A549 (cell line): ENCODE measurements around the gene RGS16. TPM values are rescaled to one million over a fixed set of nuclear protein-coding genes. Genes with fewer than 3 reads are reported as not detected.

Source experiments
- ATAC-seq, 2 experiments: fragments of 200-7000 bp in 1 of 2; fragments of >200 bp in 1 of 2; cut with Nextera tagmentation in 1 of 2; cut with Tn5 transposase in 1 of 2; 3 replicates each; pipeline versions ENCODE4 v1.8.0 to v1.9.1; 2018 to 2020; ENCODE audit warnings: mild to moderate bottlenecking in 1 of 2, moderate library complexity in 1 of 2
- CTCF ChIA-PET: fragments of 300-600 bp; sonication (Branson Sonifier 250); formaldehyde crosslinking; extraction: SDS; loops from one replicate; lab custom pipeline; 2021; ENCODE audit warnings: antibody characterized with exemption, inconsistent platforms; lab: Yijun Ruan, JAX
- POLR2A ChIA-PET: fragments of 350-600 bp; formaldehyde crosslinking; extraction: SDS; loops from one replicate; lab custom pipeline; 2021; ENCODE audit warnings: antibody characterized with exemption, inconsistent platforms; lab: Yijun Ruan, JAX
- DNase-seq, 2 experiments: peaks; one replicate each; pipeline versions ENCODE4 v3.0.0 to v3.0.0-alpha.2; 2011 to 2016; ENCODE audit warnings: low read depth in 1 of 2, low spot score in 1 of 2
- FAIRE-seq: peaks from 2 replicates; lab custom pipeline; 2011; peaks lifted over from hg19 to GRCh38; lab: Jason Lieb, UNC
- H3K27ac ChIP-seq, 2 experiments: fragments of >200 bp; sonication (Bioruptor Twin); formaldehyde crosslinking; 3 replicates each; pipeline ENCODE4 v1.5.1; 2016 to 2017
- H3K4me1 ChIP-seq: fragments of >200 bp; sonication (Bioruptor Twin); formaldehyde crosslinking; 3 replicates; pipeline ENCODE4 v1.6.1; 2016
- H3K4me2 ChIP-seq: fragments of >200 bp; sonication (Bioruptor Twin); formaldehyde crosslinking; 3 replicates; pipeline ENCODE4 v1.6.1; 2016
- H3K4me3 ChIP-seq: fragments of >200 bp; sonication (Bioruptor Twin); formaldehyde crosslinking; 3 replicates; pipeline ENCODE4 v1.5.1; 2016
- H3K9me3 ChIP-seq: fragments of >200 bp; sonication (Bioruptor Twin); formaldehyde crosslinking; 3 replicates; pipeline ENCODE4 v1.6.1; 2016
- BHLHE40 ChIP-seq: IDR thresholded peaks from 2 replicates; pipeline ENCODE4 v1.6.1; 2012; ENCODE audit warnings: low read depth, low read length, inconsistent platforms
- CHD2 ChIP-seq: fragments of 150-350 bp; IDR thresholded peaks from 2 replicates; pipeline ENCODE4 v1.6.1; 2014; ENCODE audit warnings: low read length; ENCODE audit not compliant: partially characterized antibody
- EHF ChIP-seq: fragments of 250-450 bp; sonication (Bioruptor Pico); IDR thresholded peaks from 2 replicates; pipeline ENCODE4 v1.5.0; 2020; ENCODE audit warnings: mild to moderate bottlenecking
- EHMT2 ChIP-seq: fragments of 200-600 bp; sonication (generic); IDR thresholded peaks from 2 replicates; pipeline ENCODE4 v1.6.1; 2016; ENCODE audit warnings: antibody characterized with exemption, low read depth, mild to moderate bottlenecking, moderate library complexity
- HOXA7 ChIP-seq: fragments of 250-450 bp; sonication (Bioruptor Pico); IDR thresholded peaks from 2 replicates; pipeline ENCODE4 v1.5.0; 2020; ENCODE audit warnings: mild to moderate bottlenecking, moderate library complexity
- HOXB13 ChIP-seq: fragments of 250-450 bp; sonication (Bioruptor Pico); IDR thresholded peaks from 2 replicates; pipeline ENCODE4 v1.5.0; 2020; ENCODE audit warnings: low read depth, mild to moderate bottlenecking, moderate library complexity
- HOXB5 ChIP-seq: fragments of 250-450 bp; sonication (Bioruptor Pico); IDR thresholded peaks from 2 replicates; pipeline ENCODE4 v1.5.0; 2020; ENCODE audit warnings: mild to moderate bottlenecking, moderate library complexity
- JUN ChIP-seq, 2 experiments: fragments of >200 bp; sonication (Bioruptor Twin); formaldehyde crosslinking; IDR thresholded peaks; 2 replicates in 1 of 2; 3 replicates in 1 of 2; pipeline ENCODE4 v1.6.1; 2016 to 2017
- JUNB ChIP-seq: fragments of >200 bp; sonication (Bioruptor Twin); formaldehyde crosslinking; IDR thresholded peaks from 2 replicates; pipeline ENCODE4 v1.6.1; 2016
- KDM1A ChIP-seq: fragments of 200-600 bp; sonication (generic); IDR thresholded peaks from 2 replicates; pipeline ENCODE4 v1.6.1; 2016; ENCODE audit warnings: low read depth, mild to moderate bottlenecking
- MAFK ChIP-seq: fragments of 450-650 bp; IDR thresholded peaks from 2 replicates; pipeline ENCODE4 v1.6.1; 2014; ENCODE audit not compliant: partially characterized antibody
- MYC ChIP-seq: IDR thresholded peaks from 2 replicates; pipeline ENCODE4 v1.6.1; 2012; ENCODE audit warnings: mild to moderate bottlenecking, inconsistent platforms, low read length, improper control_type of control experiment, borderline replicate concordance
- PHF8 ChIP-seq: fragments of 200-600 bp; sonication (generic); IDR thresholded peaks from 2 replicates; pipeline ENCODE4 v1.6.1; 2016; ENCODE audit warnings: low read depth, mild to moderate bottlenecking, antibody characterized with exemption, moderate library complexity, borderline replicate concordance
- POLR2A ChIP-seq: IDR thresholded peaks from 2 replicates; pipeline ENCODE4 v1.6.1; 2012; ENCODE audit warnings: mild to moderate bottlenecking, low read length
- RNF2 ChIP-seq: fragments of 200-600 bp; sonication (generic); IDR thresholded peaks from 2 replicates; pipeline ENCODE4 v1.6.1; 2016; ENCODE audit warnings: low read depth, mild to moderate bottlenecking, antibody characterized with exemption, moderate library complexity, borderline replicate concordance
- TFCP2L1 ChIP-seq: fragments of 250-450 bp; sonication (Bioruptor Pico); IDR thresholded peaks from 2 replicates; pipeline ENCODE4 v1.5.0; 2021; ENCODE audit warnings: mild to moderate bottlenecking
- TP53 ChIP-seq: fragments of 250-450 bp; sonication (Bioruptor Pico); IDR thresholded peaks from 2 replicates; pipeline ENCODE4 v1.5.0; 2021; ENCODE audit warnings: mild to moderate bottlenecking, moderate library complexity
- ZNF302 ChIP-seq: fragments of 250-450 bp; sonication (Bioruptor Pico); IDR thresholded peaks from 2 replicates; pipeline ENCODE4 v1.9.0; 2021; ENCODE audit warnings: inconsistent platforms, mild to moderate bottlenecking, moderate library complexity
- WGBS: methylation state at CpG from one replicate; pipeline ENCODE4 v1.1.6; 2017; ENCODE audit errors: missing lambda C conversion rate; 5-methylcytosine and 5-hydroxymethylcytosine counted together
- polyA plus RNA-seq, 4 experiments: library from polyadenylated mRNA; depleted of rRNA in 3 of 4; stranded (reverse); fragments of >200 nt; fragmentation: RNase III in 1 of 4; extraction: RNeasy Plus Mini Kit Qiagen cat#74134 plus additional on column Dnase treatment in 1 of 4; gene quantifications; 2 replicates in 3 of 4; 3 replicates in 1 of 4; pipeline ENCODE4 v1.2.3, GENCODE V29; 2011 to 2017
- TF ChIP-seq, protein P1 (sequence below): fragments of 450-650 bp; IDR thresholded peaks from 2 replicates; pipeline ENCODE4 v1.6.1; 2014; ENCODE audit warnings: antibody characterized with exemption
- TF ChIP-seq, protein P2 (sequence below): IDR thresholded peaks from 2 replicates; pipeline ENCODE4 v1.6.1; 2012; ENCODE audit warnings: low read depth, borderline replicate concordance
- TF ChIP-seq, protein P3 (sequence below): fragments of 150-350 bp; IDR thresholded peaks from 2 replicates; pipeline ENCODE4 v1.6.1; 2014; ENCODE audit warnings: low read depth, mild to moderate bottlenecking, low read length
- TF ChIP-seq, protein P4 (sequence below): IDR thresholded peaks from 2 replicates; pipeline ENCODE4 v1.6.1; 2012
- TF ChIP-seq, protein P5 (sequence below): fragments of 250-450 bp; sonication (Bioruptor Pico); IDR thresholded peaks from 2 replicates; pipeline ENCODE4 v1.5.0; 2020; ENCODE audit warnings: low read depth, mild to moderate bottlenecking, moderate library complexity

The RGS16 gene
- polyA plus RNA-seq, 2 of the 4 experiments (the other 2 are of a cell fraction): 0.13 to 0.45 TPM

DNA sequence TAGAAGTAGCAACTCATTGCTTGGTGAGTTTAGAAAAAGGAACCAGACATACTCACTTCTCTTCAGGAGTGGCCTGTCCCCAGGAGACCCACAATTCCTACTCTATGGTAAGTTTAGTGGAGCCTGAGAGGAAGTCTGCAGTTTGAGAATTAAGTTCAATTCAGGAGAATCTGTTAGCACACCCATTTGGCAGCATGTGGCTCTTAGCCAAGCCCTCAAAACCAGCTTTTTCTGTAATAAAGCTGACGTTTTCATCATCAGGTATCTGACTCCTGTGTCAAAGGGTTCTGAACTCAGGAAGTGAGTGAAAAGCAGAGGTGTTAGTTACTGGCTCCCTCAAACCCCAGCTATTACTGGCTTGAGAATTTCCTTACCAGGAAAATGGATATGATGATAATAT, 20.4 kb upstream of the RGS16 start:
- Histone ChIP-seq H3K27ac (no peak overlapping the region), H3K4me1 (no peaks in the 10 kb centered on the region), H3K4me3 (no peak overlapping the region), H3K4me2 (no peak overlapping the region), H3K9me3 (no peaks in the 10 kb centered on the region)
- ATAC-seq (no peak), FAIRE-seq (no peak), DNase-seq (no peak)
- TF ChIP-seq TP53 (CRISPR knock-in tag) (no peak), TFCP2L1 (CRISPR knock-in tag) (no peak), CHD2 (no peak), PHF8 (no peak), JUNB (no peak), BHLHE40 (no peak), EHMT2 (no peak), RNF2 (no peak), POLR2A (no peak), KDM1A (no peak), MAFK (no peak), ZNF302 (no peak), EHF (CRISPR knock-in tag) (no peak), JUN (IDR thresholded peaks at IDR 0.05) (no peak), MYC (no peak)
- TF ChIP-seq, protein P1, sequence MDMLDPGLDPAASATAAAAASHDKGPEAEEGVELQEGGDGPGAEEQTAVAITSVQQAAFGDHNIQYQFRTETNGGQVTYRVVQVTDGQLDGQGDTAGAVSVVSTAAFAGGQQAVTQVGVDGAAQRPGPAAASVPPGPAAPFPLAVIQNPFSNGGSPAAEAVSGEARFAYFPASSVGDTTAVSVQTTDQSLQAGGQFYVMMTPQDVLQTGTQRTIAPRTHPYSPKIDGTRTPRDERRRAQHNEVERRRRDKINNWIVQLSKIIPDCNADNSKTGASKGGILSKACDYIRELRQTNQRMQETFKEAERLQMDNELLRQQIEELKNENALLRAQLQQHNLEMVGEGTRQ: no peak
- TF ChIP-seq, protein P2, sequence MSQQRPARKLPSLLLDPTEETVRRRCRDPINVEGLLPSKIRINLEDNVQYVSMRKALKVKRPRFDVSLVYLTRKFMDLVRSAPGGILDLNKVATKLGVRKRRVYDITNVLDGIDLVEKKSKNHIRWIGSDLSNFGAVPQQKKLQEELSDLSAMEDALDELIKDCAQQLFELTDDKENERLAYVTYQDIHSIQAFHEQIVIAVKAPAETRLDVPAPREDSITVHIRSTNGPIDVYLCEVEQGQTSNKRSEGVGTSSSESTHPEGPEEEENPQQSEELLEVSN: no peak
- TF ChIP-seq, protein P3, sequence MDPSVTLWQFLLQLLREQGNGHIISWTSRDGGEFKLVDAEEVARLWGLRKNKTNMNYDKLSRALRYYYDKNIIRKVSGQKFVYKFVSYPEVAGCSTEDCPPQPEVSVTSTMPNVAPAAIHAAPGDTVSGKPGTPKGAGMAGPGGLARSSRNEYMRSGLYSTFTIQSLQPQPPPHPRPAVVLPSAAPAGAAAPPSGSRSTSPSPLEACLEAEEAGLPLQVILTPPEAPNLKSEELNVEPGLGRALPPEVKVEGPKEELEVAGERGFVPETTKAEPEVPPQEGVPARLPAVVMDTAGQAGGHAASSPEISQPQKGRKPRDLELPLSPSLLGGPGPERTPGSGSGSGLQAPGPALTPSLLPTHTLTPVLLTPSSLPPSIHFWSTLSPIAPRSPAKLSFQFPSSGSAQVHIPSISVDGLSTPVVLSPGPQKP: no peak
- TF ChIP-seq, protein P4, sequence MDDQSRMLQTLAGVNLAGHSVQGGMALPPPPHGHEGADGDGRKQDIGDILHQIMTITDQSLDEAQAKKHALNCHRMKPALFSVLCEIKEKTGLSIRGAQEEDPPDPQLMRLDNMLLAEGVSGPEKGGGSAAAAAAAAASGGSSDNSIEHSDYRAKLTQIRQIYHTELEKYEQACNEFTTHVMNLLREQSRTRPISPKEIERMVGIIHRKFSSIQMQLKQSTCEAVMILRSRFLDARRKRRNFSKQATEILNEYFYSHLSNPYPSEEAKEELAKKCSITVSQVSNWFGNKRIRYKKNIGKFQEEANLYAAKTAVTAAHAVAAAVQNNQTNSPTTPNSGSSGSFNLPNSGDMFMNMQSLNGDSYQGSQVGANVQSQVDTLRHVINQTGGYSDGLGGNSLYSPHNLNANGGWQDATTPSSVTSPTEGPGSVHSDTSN: no peak
- POLR2A ChIA-PET: no interaction called here
- 5% methylated on average over 1 of the region's 1 CpG for WGBS
- CTCF ChIA-PET: interaction anchor here (1.0 kb wide), 1 partner anchor 24 kb away, joined by 4 read pairs; no protein-coding TSS in a partner anchor

DNA sequence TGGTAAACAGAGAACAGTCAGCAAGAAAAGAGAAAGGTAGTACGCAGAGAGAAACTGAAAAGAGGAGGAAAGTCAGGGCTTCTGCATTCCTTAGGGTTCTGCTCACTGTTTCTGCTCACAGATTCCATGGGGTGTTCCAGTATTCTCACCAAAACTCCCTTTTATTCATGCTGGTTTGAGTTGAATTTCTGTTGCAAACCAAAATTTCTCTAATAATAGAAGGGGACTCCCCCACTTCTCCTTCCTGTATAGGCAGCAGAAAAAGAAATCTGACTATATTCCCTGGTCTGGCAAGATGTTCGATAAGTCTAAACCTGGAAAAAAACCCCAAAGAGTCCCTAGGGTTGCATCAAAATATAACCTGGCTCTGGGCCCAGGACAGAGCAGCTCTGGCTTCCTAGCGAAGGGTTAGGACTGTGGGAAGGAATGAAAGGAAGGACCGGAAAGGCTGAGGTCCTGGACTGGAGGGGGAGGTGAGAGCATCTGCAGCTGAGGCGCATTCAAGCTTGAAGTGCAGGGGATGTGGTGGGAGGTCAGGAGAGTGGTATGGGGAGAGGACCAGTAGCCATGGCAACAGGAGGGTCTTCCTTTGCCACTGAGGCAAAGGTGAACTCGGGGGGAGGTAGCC, 18.8 kb upstream of the RGS16 start:
- POLR2A ChIA-PET: no interaction called here
- H3K27ac ChIP-seq: no peak overlapping the region
- H3K4me3 ChIP-seq: no peak overlapping the region
- CTCF ChIA-PET: no interaction called here
- FAIRE-seq: no peak
- no peak overlapping the region for H3K4me2 ChIP-seq
- no peak for ATAC-seq
- H3K4me1 ChIP-seq: no peaks in the 10 kb centered on the region; the same call in 2 of the 3 replicates
- H3K9me3 ChIP-seq: no peaks in the 10 kb centered on the region
- TF ChIP-seq HOXB13 (CRISPR knock-in tag) (no peak), HOXB5 (no peak), HOXA7 (no peak)
- TF ChIP-seq, protein P5, sequence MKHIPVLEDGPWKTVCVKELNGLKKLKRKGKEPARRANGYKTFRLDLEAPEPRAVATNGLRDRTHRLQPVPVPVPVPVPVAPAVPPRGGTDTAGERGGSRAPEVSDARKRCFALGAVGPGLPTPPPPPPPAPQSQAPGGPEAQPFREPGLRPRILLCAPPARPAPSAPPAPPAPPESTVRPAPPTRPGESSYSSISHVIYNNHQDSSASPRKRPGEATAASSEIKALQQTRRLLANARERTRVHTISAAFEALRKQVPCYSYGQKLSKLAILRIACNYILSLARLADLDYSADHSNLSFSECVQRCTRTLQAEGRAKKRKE: no peak
- 58% methylated on average over 6 of the region's 6 CpGs for WGBS
- no peak for DNase-seq
